Type B pancreatic cell (in vitro differentiated cells): ENCODE results near the gene TMEM256. TPM values are rescaled to one million over a fixed set of nuclear protein-coding genes. Genes with fewer than 3 reads are reported as not detected.
"Not testable (repeated sequence)": the region's sequence is repeated elsewhere in the genome, so short reads cannot be mapped to it uniquely, and the experiment has no call there.

Experiments
- DNase-seq: peaks from one replicate; pipeline ENCODE4 v3.0.0; 2021; ENCODE audit warnings: mixed read lengths; ENCODE audit not compliant: unreplicated experiment; ENCODE audit errors: extremely low spot score
- H3K27ac Mint-ChIP-seq: 2 replicates; pipeline ENCODE4 v1.8.0; 2021; ENCODE audit warnings: mild to moderate bottlenecking, mixed read lengths
- H3K27me3 Mint-ChIP-seq: 2 replicates; pipeline ENCODE4 v1.8.0; 2021; ENCODE audit warnings: mixed read lengths
- H3K36me3 Mint-ChIP-seq: 2 replicates; pipeline ENCODE4 v1.8.0; 2021; ENCODE audit warnings: mixed read lengths
- H3K4me1 Mint-ChIP-seq: one replicate; pipeline ENCODE4 v1.8.0; 2021; ENCODE audit warnings: mixed read lengths; ENCODE audit not compliant: unreplicated experiment
- H3K4me3 Mint-ChIP-seq: 2 replicates; pipeline ENCODE4 v1.8.0; 2021; ENCODE audit warnings: mild to moderate bottlenecking, mixed read lengths
- H3K9me3 Mint-ChIP-seq: 2 replicates; pipeline ENCODE4 v1.8.0; 2021; ENCODE audit warnings: mixed read lengths
- total RNA-seq: library from RNA; stranded (reverse); gene quantifications from 2 replicates; pipeline ENCODE4 v1.2.1, GENCODE V29; 2021; ENCODE audit warnings: low replicate concordance
- TF ChIP-seq, protein P1 (sequence below): fragments of 200-600 bp; sonication (generic); conservative IDR thresholded peaks from 2 replicates; pipeline ENCODE4 v1.5.0; 2021; ENCODE audit warnings: antibody characterized with exemption, mild to moderate bottlenecking

Gene TMEM256
- total RNA-seq, 1 donor from 2014 or later = 89.8 TPM

DNA sequence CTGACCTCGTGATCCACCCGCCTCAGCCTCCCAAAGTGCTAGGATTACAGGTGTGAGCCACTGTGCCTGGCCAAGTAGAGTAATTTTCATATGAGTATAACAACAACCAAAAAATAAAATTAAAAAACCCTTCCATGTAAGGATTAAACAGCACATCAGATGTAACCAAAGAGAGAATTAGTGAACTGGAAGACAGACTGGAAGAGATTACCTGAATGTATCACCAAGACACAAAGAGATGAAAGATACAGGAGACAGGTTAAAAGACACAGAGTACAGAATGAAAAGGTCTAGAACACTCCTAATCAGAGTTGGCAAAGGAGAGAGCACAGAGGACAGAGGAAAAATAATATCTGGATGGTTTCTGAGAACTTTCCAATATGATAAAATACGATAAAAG, 24.8 kb downstream of the TMEM256 start:
- Mint-ChIP-seq H3K27ac (no peak overlapping the region), H3K4me3 (no peak overlapping the region), H3K9me3 (peaks cover 5% of the 10 kb centered on the region), H3K27me3 (peaks cover 46% of the 10 kb centered on the region), H3K36me3 (no peaks in the 10 kb centered on the region), H3K4me1 (peaks cover 4% of the 10 kb centered on the region)
- TF ChIP-seq, protein P1, sequence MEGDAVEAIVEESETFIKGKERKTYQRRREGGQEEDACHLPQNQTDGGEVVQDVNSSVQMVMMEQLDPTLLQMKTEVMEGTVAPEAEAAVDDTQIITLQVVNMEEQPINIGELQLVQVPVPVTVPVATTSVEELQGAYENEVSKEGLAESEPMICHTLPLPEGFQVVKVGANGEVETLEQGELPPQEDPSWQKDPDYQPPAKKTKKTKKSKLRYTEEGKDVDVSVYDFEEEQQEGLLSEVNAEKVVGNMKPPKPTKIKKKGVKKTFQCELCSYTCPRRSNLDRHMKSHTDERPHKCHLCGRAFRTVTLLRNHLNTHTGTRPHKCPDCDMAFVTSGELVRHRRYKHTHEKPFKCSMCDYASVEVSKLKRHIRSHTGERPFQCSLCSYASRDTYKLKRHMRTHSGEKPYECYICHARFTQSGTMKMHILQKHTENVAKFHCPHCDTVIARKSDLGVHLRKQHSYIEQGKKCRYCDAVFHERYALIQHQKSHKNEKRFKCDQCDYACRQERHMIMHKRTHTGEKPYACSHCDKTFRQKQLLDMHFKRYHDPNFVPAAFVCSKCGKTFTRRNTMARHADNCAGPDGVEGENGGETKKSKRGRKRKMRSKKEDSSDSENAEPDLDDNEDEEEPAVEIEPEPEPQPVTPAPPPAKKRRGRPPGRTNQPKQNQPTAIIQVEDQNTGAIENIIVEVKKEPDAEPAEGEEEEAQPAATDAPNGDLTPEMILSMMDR = no peak
- no peak for DNase-seq

DNA sequence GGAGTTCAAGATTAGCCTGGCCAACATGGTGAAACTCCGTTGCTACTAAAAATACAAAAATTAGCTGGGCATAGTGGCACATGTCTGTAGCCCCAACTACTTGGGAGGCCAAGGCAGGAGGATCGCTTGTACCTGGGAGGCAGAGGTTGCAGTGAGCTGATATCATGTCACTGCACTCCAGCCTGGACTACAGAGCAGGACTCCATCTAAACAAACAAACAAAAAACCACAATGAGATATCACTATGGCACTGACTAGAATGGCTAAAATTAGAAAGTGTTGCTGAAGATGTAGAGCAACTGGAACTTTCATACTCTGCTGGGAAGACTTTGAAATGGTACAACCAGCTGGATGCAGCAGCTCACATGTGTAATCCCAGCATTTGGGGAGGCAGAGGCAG, 29.5 kb downstream of the TMEM256 start:
- no peak overlapping the region for H3K27ac Mint-ChIP-seq
- no peaks in the 10 kb centered on the region for H3K4me1 Mint-ChIP-seq
- peaks cover 19% of the 10 kb centered on the region for H3K27me3 Mint-ChIP-seq
- TF ChIP-seq, protein P1 = no peak
- DNase-seq = no peak
- no peak overlapping the region for H3K4me3 Mint-ChIP-seq
- no peaks in the 10 kb centered on the region for H3K36me3 Mint-ChIP-seq
- H3K9me3 Mint-ChIP-seq = peaks cover 4% of the 10 kb centered on the region

DNA sequence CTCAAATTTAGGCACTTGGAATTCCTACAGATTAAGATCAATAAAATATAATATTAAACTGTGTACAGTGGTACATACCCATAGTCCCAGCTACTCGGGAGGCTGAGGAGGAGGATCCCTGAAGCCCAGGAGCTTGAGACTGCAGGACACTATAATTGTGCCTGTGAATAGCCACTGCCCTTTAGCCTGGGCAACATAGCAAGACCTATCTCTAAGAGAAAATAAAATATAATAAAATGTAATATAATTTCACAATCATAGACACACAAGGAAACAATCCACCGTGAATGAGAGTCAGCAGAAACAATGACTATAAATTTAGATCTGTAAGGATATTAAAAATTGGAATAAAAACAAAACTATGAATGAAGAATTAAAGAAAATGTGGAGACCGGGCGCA, 33.0 kb downstream of the TMEM256 start:
- Mint-ChIP-seq H3K4me3 (no peak overlapping the region), H3K27me3 (peaks cover 18% of the 10 kb centered on the region), H3K4me1 (no peaks in the 10 kb centered on the region), H3K36me3 (no peaks in the 10 kb centered on the region), H3K27ac (no peak overlapping the region), H3K9me3 (no peaks in the 10 kb centered on the region)
- no peak for DNase-seq
- TF ChIP-seq, protein P1 = no peak

DNA sequence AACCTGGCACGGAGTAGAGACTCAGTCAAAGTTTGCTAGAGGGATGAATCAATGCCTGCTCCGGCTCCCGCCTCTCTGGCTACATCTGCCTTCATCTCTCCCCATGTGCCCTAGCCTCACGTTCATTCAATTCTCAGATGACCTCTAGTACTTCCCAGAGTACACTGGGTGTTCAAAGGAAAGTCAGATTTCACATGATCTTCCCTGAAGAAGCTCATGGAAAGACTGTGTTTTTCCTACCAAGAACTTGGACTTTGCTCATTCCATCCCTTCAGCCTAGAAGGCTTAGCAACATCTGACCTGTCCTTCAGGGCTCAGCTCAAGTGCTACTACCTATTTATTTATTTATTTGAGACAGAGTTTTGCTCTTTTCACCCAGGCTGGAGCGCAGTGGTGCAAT, 34.1 kb downstream of the TMEM256 start:
- Mint-ChIP-seq H3K4me3 (no peak overlapping the region), H3K27me3 (peaks cover 21% of the 10 kb centered on the region), H3K4me1 (no peaks in the 10 kb centered on the region), H3K27ac (no peak overlapping the region), H3K9me3 (no peaks in the 10 kb centered on the region), H3K36me3 (no peaks in the 10 kb centered on the region)
- no peak for DNase-seq
- TF ChIP-seq, protein P1 = no peak

DNA sequence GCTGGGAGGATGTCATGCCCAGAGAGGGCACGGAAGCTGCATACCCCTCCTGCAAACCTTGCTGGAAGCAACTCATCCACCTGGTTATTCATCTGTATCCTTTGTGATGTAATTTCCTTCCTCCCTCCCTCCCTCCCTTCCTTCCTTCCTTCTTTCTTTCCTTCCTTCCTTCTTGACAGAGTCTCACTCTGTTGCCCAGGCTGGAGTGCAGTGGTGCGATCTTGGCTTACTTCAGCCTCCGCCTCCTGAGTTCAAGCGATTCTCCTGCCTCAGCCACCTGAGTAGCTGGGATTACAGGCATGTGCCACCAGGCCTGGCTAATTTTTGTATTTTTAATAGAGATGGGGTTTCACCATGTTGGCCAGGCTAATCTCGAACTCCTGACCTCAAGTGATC, 35.3 kb downstream of the TMEM256 start:
- not testable (repeated sequence) for DNase-seq, H3K4me3 Mint-ChIP-seq, H3K9me3 Mint-ChIP-seq, H3K36me3 Mint-ChIP-seq, H3K27ac Mint-ChIP-seq, H3K4me1 Mint-ChIP-seq
- peaks cover 21% of the 10 kb centered on the region for H3K27me3 Mint-ChIP-seq

DNA sequence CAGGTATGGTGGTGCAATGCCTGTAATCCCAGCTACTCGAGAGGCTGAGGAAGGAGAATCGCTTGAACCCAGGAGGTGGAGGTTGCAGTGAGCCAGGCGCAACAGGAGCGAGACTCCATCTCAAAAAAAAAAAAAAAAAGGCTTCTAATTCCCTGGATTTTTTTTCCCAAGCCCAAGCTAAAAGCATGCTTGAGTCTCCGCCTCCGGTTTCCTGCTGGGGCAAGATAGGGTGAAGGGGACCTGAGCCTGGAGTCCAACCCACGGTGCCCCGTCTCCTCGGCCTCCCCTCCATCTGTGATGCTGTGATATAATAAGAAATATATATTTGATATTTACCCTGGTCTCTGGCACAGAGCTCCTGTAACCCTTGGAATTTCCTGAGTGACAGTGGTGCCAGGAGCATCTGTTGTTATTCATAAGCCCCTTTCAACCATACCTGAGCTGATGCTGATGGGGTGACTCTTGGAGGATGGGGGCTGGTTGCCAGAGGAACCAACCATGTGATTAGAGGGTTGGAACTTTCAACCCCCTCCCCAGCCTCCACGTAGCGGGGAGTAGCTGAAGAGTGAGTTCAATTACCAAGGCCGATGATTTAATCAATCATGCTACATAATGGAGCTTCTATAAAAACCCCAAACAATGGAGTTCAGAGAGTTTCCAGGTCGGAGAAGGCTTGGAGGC, 35.8 kb downstream of the TMEM256 start:
- Mint-ChIP-seq H3K36me3 (no peaks in the 10 kb centered on the region), H3K9me3 (no peaks in the 10 kb centered on the region), H3K27me3 (peaks cover 21% of the 10 kb centered on the region), H3K4me3 (no peak overlapping the region), H3K4me1 (no peaks in the 10 kb centered on the region), H3K27ac (no peak overlapping the region)
- DNase-seq = no peak
- TF ChIP-seq, protein P1 = no peak
